Upper lobe of left lung (tissue), 4 donors: ENCODE data around the gene TRMT1.
"Not testable (repeated sequence)": the region's sequence is repeated elsewhere in the genome, so short reads cannot be mapped to it uniquely, and the experiment has no call there.

Experiments used
- CTCF ChIP-seq, 6 experiments: fragments of 450-650 bp in 4 of 6; fragments of 200-600 bp in 2 of 6; sonication (generic) in 2 of 6; IDR thresholded peaks; one replicate each; pipeline ENCODE4 v1.5.1; 2016 to 2019; ENCODE audit warnings: antibody characterized with exemption in 6 of 6
- EP300 ChIP-seq, 4 donors: sonication (generic); formaldehyde crosslinking; IDR thresholded peaks; one replicate each; pipeline ENCODE4 v1.5.1; 2017; ENCODE audit warnings: antibody characterized with exemption in 4 of 4, control low read depth in 2 of 4
- POLR2A ChIP-seq, 4 donors: fragments of 450-650 bp; IDR thresholded peaks; one replicate each; pipeline ENCODE4 v1.5.1; 2016 to 2017; ENCODE audit warnings: antibody characterized with exemption in 4 of 4, mild to moderate bottlenecking in 2 of 4
- POLR2AphosphoS5 ChIP-seq, 2 donors: sonication (generic); formaldehyde crosslinking; IDR thresholded peaks; one replicate each; pipeline ENCODE4 v1.5.1; 2017; ENCODE audit warnings: antibody characterized with exemption in 2 of 2

- TF ChIP-seq CTCF, POLR2A, EP300 (IDR thresholded peaks at IDR 0.05): not testable (repeated sequence)
- peak in 1 of 2 donors; percentile 5 for TF ChIP-seq POLR2AphosphoS5 (IDR thresholded peaks at IDR 0.05)
Observed at GRCh38 chr19:13149173-13149627, 32.7 kb upstream of the TRMT1 start.
